Activated CD8-positive, alpha-beta memory T cell treated with anti-CD3 and anti-CD28 coated beads for 36 hours (primary cell): Measurements from ENCODE around the gene RPL41. TPM values are rescaled to one million over a fixed set of nuclear protein-coding genes. Genes with fewer than 3 reads are reported as not detected.
"Not testable (repeated sequence)": the region's sequence is repeated elsewhere in the genome, so short reads cannot be mapped to it uniquely, and the experiment has no call there.

Source experiments
- CTCF ChIA-PET: fragments of 350-600 bp; sonication (Branson Sonifier 250); formaldehyde crosslinking; loops from one replicate; lab custom pipeline; 2021; ENCODE audit warnings: antibody characterized with exemption; lab: Charles Lee
- POLR2A ChIA-PET: fragments of 350-600 bp; sonication (Branson Sonifier 250); formaldehyde crosslinking; loops from one replicate; lab custom pipeline; 2021; ENCODE audit warnings: antibody characterized with exemption; lab: Charles Lee
- total RNA-seq, 2 experiments: library from RNA; stranded (reverse); gene quantifications; one replicate each; pipeline ENCODE4 v1.2.3, GENCODE V29; 2021

RPL41 gene
- total RNA-seq: 1,000 to 10,000 TPM; 5,323 to 5,325 TPM

- CTCF ChIA-PET: interaction anchor here (1.7 to 6.2 kb wide), 4 partner anchors 9 to 73 kb away, joined by 4 to 73 read pairs (median 16); partner anchors contain the start of genes PA2G4 and SMARCC2
- POLR2A ChIA-PET: interaction anchor here (0.6 to 4.2 kb wide), 12 partner anchors 10 to 189 kb away, joined by 3 to 56 read pairs (median 6); partner anchors contain the start of genes ANKRD52, ESYT1, PA2G4 and PYM1
These were observed at the start of gene RPL41 for GRCh38 chr12:56116267-56117081. Gene RPL41, plus strand, starts transcription at chr12:56116633.

DNA sequence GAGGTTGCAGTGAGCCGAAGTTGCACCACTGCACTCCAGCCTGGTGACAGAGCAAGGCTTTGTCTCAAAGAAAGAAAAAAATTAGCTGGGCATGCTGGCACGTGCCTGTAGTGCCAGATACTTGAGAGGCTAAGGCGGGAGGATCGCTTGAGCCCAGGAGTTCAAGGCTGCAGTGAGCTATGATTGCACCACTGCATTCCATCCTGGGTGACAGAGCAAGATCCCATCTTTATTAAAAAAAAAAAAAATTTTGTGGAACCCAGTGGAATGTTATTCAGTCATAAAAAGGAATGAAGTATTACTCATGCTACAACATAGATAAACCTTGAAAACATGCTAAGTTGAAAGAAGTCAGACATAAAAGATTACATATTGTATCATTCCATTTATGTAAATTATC is 44.8 kb upstream of the RPL41 start:
- POLR2A ChIA-PET: interaction anchor here (0.5 kb wide), 1 partner anchor 28 kb away, joined by 4 read pairs; no protein-coding TSS in a partner anchor
- CTCF ChIA-PET: no interaction called here

DNA sequence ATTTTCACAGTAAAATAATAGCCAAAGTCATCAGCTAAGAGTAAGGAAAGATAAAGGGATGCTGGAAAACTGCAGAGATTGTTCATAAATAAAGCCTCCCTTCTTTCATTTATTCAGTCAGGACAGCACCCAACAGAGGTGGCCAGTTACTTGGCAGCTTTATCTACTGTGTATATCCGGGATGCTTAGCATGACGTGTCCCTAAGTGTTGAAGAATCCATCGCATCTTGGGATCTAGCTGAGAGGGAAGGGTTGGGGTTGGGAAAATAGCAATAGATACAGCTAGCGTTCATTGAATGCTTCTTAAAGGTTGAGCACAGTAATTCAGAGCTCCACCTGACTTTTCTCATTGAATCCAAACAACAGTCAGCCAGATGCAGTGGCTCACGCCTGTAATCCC is 42.0 kb upstream of the RPL41 start:
- ChIA-PET POLR2A (no interaction called here), CTCF (no interaction called here)

DNA sequence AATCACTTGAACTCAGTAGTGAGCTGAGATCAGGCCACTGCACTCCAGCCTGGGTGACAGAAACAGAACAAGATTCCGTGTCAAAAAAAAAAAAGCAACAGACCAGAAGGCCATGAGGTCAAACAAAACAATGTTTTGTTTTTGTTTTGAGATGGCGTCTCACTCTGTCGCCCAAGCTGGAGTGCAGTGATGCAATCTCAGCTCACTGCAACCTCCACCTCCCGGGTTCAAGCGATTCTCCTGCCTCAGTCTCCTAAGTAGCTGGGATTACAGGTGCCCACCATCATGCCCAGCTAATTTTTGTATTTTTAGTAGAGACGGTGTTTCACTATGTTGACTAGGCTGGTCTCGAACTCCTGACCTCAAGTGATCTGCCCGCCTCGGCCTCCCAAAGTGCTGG is 38.5 kb upstream of the RPL41 start:
- POLR2A ChIA-PET: not testable (repeated sequence)
- CTCF ChIA-PET: interaction anchor here (0.6 to 1.1 kb wide), 3 partner anchors 34 to 334 kb away, joined by 3 read pairs; no protein-coding TSS in a partner anchor

DNA sequence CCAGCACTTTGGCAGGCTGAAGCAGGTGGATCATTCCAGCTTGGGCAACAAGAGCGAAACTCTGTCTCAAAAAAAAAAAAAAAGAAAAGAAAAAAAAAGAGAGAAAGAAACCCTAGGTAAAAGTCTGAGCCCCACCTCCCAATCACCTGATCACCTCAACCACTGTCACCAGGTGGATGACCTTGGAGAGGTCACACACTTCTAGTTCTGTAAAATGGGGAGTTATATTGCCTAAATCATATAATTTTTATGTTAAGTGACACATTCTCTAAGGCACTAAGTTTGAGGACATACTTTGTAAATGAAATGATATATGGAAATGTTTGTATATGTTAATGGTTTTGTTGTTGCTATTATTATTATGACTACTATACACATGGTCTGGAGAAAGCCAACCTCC is 38.0 kb upstream of the RPL41 start:
- ChIA-PET CTCF (interaction anchor here (0.6 to 1.5 kb wide), 3 partner anchors 23 to 334 kb away, joined by 3 to 5 read pairs (median 3); no protein-coding TSS in a partner anchor), POLR2A (no interaction called here)

DNA sequence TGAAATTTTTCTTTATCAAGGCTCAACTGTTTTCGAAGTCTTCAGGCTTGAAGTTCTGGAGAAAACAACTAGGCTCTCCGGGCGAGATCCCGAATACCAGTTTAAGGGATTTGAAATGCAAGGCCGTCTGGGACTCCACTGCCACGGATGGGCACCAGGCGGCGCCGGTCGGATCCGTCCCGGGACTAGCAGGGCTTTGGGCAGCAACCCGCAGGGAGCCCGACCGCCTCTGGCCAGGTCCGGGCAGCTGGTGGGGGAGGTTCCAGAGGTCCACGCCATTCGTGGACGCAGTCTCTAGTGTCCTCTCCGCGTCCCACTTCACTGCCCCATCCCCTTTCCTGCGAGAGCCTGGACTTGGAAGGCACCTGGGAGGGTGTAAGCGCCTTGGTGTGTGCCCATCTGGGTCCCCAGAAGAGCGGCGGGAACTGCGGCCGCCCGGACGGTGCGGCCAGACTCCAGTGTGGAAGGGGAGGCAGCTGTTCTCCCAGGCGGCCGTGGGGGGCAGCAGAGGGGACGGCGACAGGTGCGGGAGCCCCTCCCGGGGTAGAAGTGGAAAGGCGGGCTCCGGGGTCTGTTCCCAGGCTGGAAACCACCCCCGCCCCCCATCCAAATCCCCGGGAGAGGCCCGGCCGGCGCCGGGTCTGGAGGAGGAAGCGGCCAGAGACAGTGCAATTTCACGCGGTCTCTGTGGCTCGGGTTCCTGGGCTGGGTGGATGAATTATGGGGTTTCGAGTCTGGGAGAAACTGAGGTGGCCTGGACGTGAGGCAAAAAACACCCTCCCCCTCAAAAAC is 37.3 kb upstream of the RPL41 start:
- ChIA-PET POLR2A (interaction anchor here (0.6 to 1.0 kb wide), 2 partner anchors 25 to 59 kb away, joined by 3 read pairs; partner anchors contain the start of gene PA2G4), CTCF (interaction anchor here (0.8 to 3.0 kb wide), 5 partner anchors 23 to 110 kb away, joined by 3 to 20 read pairs (median 5); partner anchors contain the start of genes PA2G4, RAB5B and SMARCC2)

DNA sequence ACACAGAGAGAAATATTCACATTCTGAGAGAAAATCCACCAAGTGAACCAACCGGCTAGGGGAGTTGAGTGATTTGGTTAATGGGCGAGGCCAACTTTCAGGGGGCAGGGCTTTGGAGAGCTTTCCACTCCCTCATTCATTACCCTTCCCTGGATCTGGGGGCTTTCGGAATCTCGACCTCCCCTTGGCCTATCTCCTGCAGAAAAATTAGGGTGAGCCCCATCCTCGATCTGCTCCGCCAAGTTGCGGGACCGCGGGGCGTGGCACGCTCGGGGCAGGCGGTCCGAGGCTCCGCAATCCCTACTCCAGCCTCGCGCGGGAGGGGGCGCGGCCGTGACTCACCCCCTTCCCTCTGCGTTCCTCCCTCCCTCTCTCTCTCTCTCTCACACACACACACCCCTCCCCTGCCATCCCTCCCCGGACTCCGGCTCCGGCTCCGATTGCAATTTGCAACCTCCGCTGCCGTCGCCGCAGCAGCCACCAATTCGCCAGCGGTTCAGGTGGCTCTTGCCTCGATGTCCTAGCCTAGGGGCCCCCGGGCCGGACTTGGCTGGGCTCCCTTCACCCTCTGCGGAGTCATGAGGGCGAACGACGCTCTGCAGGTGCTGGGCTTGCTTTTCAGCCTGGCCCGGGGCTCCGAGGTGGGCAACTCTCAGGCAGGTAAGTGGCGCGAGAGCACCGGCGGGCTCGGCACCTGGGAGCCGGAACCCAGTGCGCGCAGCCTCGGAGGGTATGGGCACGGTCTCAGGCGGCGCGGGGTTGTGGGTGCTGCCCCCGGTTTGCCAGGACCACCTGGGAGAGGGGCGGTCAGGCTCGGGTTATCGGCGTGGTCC is 36.5 kb upstream of the RPL41 start, which contains the start of gene ERBB3:
Gene ERBB3 (plus strand): TSS at position 443 of the 833 bp plus-strand sequence. CDS start 136 bp downstream, at position 579.
- POLR2A ChIA-PET: interaction anchor here (0.6 to 1.0 kb wide), 3 partner anchors 24 to 60 kb away, joined by 3 read pairs; partner anchors contain the start of gene PA2G4
- CTCF ChIA-PET: interaction anchor here (0.6 to 3.0 kb wide), 5 partner anchors 22 to 133 kb away, joined by 4 to 20 read pairs (median 5); partner anchors contain the start of genes PA2G4 and SMARCC2

DNA sequence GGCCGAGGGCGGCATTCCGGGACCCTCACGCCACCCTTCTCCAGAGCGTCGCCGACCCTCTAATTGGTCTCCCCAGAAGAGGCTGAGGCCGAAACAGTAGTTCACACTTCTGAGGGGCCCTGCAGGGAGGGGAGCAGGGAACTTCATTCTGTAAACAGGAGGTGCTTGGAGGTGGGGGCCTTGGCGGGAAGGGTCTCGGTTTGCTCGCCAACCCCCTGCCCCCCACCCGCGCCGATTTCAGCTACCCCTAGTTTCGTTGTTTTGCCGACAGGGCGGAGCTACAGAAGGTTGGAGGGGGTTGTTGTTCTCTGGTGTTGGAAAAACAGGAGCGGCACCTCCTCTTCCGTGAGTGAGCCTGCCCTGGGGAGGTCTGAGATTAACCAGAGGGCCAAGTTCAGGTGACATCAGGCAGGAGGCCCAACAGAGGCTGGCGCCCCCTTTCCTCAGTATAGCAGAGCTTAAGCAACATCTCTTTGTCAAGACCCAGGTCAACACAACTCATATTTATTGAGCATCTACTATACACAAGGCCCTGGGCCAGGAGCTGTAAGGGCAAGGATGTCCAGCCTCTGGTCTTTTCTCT is 35.8 kb upstream of the RPL41 start:
- ChIA-PET CTCF (interaction anchor here (0.6 to 3.0 kb wide), 3 partner anchors 24 to 132 kb away, joined by 3 to 20 read pairs (median 4); partner anchors contain the start of gene PA2G4), POLR2A (no interaction called here)

DNA sequence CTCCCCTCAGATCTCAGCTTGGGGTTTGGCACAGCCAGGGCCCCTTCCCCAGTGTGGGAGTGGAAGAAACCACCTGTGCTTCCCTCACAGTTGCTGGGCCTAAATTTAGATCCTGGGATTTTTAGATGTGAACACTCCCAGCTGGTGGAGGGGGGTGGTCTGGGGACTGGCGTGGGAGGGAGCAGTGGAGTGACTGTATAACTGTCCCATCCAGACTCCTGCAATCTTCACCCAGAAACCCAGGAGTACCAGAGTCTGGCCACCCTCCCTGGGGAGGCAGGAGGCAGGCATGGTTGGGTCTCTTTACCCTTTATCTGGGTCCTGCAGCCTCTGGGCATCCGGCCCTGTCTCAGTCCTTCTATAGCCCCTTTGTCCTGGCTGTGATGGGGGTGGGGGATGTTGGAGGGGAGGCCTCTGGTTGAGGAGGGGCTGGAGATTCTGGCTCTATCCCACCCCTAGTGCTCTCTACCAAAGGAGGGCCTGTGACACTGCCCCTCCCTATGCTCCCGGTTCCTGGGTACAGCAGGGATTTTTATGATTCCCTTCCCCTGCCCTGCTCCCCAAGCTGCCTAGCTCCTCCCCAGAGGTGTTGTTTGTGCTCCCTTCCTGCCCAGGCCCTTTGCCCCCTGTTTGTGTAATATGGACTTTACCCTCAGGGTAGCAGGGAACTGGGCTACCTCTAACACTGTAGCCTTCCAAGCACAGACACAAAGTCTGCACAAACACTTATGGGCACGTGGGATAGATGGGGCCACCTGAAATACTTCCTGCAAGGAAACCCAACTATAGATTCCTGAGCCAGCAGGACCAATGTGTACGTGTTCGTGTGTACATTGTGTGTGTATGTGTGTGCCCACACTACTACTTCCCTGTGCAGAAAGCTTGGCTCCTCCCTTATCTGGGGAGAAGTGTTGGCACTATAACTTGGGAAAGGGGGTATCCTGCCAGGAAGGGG is 34.8 kb upstream of the RPL41 start:
- ChIA-PET POLR2A (no interaction called here), CTCF (interaction anchor here (0.6 to 3.0 kb wide), 4 partner anchors 23 to 1585 kb away, joined by 3 to 20 read pairs (median 3); partner anchors contain the start of gene PA2G4)

GRCh38 chr12:56082382-56082781 is 34.1 kb upstream of the RPL41 start:
- CTCF ChIA-PET: no interaction called here
- POLR2A ChIA-PET: no interaction called here

- CTCF ChIA-PET: no interaction called here
- POLR2A ChIA-PET: no interaction called here
These were observed 33.5 kb upstream of the RPL41 start for GRCh38 chr12:56082967-56083366.

DNA sequence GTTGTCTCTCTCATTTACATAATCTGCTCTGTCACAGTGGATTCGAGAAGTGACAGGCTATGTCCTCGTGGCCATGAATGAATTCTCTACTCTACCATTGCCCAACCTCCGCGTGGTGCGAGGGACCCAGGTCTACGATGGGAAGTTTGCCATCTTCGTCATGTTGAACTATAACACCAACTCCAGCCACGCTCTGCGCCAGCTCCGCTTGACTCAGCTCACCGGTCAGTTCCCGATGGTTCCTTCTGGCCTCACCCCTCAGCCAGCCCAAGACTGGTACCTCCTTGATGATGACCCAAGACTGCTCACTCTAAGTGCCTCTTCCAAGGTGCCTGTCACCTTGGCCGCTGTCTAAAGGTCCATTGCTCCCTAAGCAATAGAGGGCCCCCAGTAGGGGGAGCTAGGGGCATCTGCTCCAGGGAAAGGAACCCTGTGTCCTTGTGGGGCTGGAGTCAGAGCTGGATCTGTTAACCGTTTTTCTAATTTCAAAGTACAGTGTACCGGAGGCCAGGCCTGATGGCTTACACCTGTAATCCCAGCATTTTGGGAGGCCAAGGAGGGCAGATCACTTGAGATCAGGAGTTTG is 31.4 kb upstream of the RPL41 start:
- ChIA-PET CTCF (interaction anchor here (0.8 to 1.4 kb wide), 7 partner anchors 11 to 75 kb away, joined by 3 to 7 read pairs (median 3); partner anchors contain the start of gene PA2G4), POLR2A (interaction anchor here (1.6 kb wide), 1 partner anchor 19 kb away, joined by 4 read pairs; the partner anchor contains the start of gene PA2G4)

GRCh38 chr12:56086096-56086495 is 30.3 kb upstream of the RPL41 start:
- ChIA-PET CTCF (interaction anchor here (0.5 to 1.4 kb wide), 4 partner anchors 19 to 348 kb away, joined by 3 to 4 read pairs (median 4); no protein-coding TSS in a partner anchor), POLR2A (interaction anchor here (0.6 kb wide), 1 partner anchor 66 kb away, joined by 4 read pairs; the partner anchor contains the start of gene MYL6B)

- POLR2A ChIA-PET: interaction anchor here (0.6 kb wide), 1 partner anchor 65 kb away, joined by 4 read pairs; the partner anchor contains the start of gene MYL6B
- CTCF ChIA-PET: interaction anchor here (0.5 to 1.4 kb wide), 5 partner anchors 20 to 348 kb away, joined by 3 to 4 read pairs (median 3); no protein-coding TSS in a partner anchor
These were observed 29.8 kb upstream of the RPL41 start for GRCh38 chr12:56086608-56087007.

DNA sequence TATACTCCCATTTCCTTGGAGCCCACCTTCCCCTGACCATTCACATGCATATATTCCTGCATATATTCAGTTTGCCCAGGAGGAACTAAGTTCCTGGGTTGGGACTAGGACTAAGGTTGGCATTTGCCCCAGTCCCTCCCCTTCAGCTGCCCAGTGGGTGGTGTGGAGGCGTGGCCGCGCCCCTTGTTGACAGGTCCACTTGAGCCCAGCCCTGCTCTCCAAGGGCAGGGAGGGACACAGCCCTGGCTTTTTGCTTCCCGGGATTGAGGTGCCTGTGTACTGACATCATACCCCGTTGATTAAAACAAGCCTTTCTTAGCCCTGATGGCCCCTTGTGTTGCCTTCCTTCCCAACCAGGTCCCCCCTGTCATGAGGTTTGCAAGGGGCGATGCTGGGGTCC is 29.2 kb upstream of the RPL41 start:
- ChIA-PET CTCF (interaction anchor here (0.6 to 0.7 kb wide), 2 partner anchors 23 to 166 kb away, joined by 3 read pairs; no protein-coding TSS in a partner anchor), POLR2A (no interaction called here)

- CTCF ChIA-PET: no interaction called here
- POLR2A ChIA-PET: no interaction called here
These were observed 18.7 kb upstream of the RPL41 start for GRCh38 chr12:56097738-56098137.
